Pancreas (tissue), 10 donors: ENCODE measurements around the gene LRAT. TPM values are rescaled to one million over a fixed set of nuclear protein-coding genes. Genes with fewer than 3 reads are reported as not detected.

ENCODE experiments used
- ATAC-seq, 4 donors: fragments of 200-7000 bp; cut with Tn5 transposase; one replicate each; pipeline versions ENCODE4 v1.8.0 to v1.9.1; 2020; ENCODE audit warnings: mild to moderate bottlenecking in 4 of 4, moderate library complexity in 4 of 4
- DNase-seq, 6 donors: peaks; one replicate each; pipeline ENCODE4 v3.0.0-alpha.2; 2020
- FAIRE-seq: peaks from 2 replicates; lab custom pipeline; 2012; peaks lifted over from hg19 to GRCh38; lab: Jason Lieb, UNC
- H3K27ac ChIP-seq, 4 donors: fragments of 200-600 bp; sonication (generic); 1 replicate in 3 of 4; 2 replicates in 1 of 4; pipeline versions ENCODE4 v1.5.0 to v1.8.0; 2020
- H3K27me3 ChIP-seq, 4 donors: fragments of 200-600 bp; one replicate each; pipeline ENCODE4 v1.8.0; 2021
- H3K36me3 ChIP-seq, 3 donors: fragments of 200-600 bp; sonication (generic) in 1 of 3; one replicate each; pipeline versions ENCODE4 v1.5.0 to v1.8.0; 2020 to 2021
- H3K4me1 ChIP-seq, 3 donors: fragments of 200-600 bp; one replicate each; pipeline ENCODE4 v1.8.0; 2021
- H3K4me3 ChIP-seq, 4 donors: fragments of 200-600 bp; sonication (generic) in 2 of 4; one replicate each; pipeline versions ENCODE4 v1.5.0 to v1.8.0; 2020 to 2021
- H3K9me3 ChIP-seq, 4 donors: fragments of 200-600 bp; one replicate each; pipeline ENCODE4 v1.8.0; 2021
- WGBS, 2 donors: extraction: QIAGEN DNeasy Blood & Tissue Kit; methylation state at CpG; one replicate each; pipeline ENCODE4 v1.1.7; 2013; 5-methylcytosine and 5-hydroxymethylcytosine counted together
- intact Hi-C, 3 donors: fragments of 100-400 bp; cut with DNase I; formaldehyde crosslinking; loops; one replicate each; pipeline versions ENCODE4 v1.11.1 to v1.14.2; 2022
- polyA plus RNA-seq, 2 donors: library from polyadenylated mRNA; stranded (reverse); fragments of 200-250 nt; gene quantifications; one replicate each; pipeline ENCODE4 v1.2.3, GENCODE V29; 2013
- total RNA-seq, 6 donors: library from RNA; stranded (reverse); fragmentation: NEBNext Ultra II Directional in 4 of 6; extraction: Animal tissue kit (Norgen Biotek cat#: 25700) in 4 of 6; gene quantifications; one replicate each; pipeline versions ENCODE4 v1.2.1 to v1.2.4, GENCODE V29; 2021 to 2023
- TF ChIP-seq, protein P1 (sequence below), 4 donors: fragments of 200-600 bp; sonication (generic) in 3 of 4; IDR thresholded peaks; one replicate each; pipeline versions ENCODE4 v1.5.0 to v1.8.0; 2021; ENCODE audit warnings: antibody characterized with exemption in 4 of 4
- donor health status: healthy with polysubstance abuse.
- donor health status: DM: no; HTN: no; CAD: no; lungs with moderate emphysema.
- donor health status: DM: no; HTN: no; CAD: no.
- donor health status: control.
- donor health status: control.
- donor health status: Bipolar disorder and iron deficiency.
- donor health status: DM: yes; HTN: yes; CAD: no.
- donor health status: DM: no; HTN: no; CAD: no.
- donor health status: DM: no; HTN: no; CAD: no.
- donor health status: DM: yes; HTN: yes; CAD: no.

LRAT gene
- total and polyA plus RNA-seq, 8 donors = 0.15 to 0.75 (median 0.48) TPM

- Histone ChIP-seq H3K27ac (no peak overlapping the region), H3K36me3 (no peaks in the 10 kb centered on the region), H3K9me3 (no peaks in the 10 kb centered on the region), H3K4me3 (no peak overlapping the region), H3K27me3 (no peaks in the 10 kb centered on the region), H3K4me1 (no peaks in the 10 kb centered on the region)
- intact Hi-C loops = no loop called here
- DNase-seq = no peak
- WGBS, 2 donors = 0 to 8% methylated on average over 1 of the region's 1 CpG
- no peak for ATAC-seq
- no peak for FAIRE-seq
- TF ChIP-seq, protein P1, sequence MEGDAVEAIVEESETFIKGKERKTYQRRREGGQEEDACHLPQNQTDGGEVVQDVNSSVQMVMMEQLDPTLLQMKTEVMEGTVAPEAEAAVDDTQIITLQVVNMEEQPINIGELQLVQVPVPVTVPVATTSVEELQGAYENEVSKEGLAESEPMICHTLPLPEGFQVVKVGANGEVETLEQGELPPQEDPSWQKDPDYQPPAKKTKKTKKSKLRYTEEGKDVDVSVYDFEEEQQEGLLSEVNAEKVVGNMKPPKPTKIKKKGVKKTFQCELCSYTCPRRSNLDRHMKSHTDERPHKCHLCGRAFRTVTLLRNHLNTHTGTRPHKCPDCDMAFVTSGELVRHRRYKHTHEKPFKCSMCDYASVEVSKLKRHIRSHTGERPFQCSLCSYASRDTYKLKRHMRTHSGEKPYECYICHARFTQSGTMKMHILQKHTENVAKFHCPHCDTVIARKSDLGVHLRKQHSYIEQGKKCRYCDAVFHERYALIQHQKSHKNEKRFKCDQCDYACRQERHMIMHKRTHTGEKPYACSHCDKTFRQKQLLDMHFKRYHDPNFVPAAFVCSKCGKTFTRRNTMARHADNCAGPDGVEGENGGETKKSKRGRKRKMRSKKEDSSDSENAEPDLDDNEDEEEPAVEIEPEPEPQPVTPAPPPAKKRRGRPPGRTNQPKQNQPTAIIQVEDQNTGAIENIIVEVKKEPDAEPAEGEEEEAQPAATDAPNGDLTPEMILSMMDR (IDR thresholded peaks at IDR 0.05) = no peak
Measured at GRCh38 chr4:154727540-154727939, 16.3 kb upstream of the LRAT start.

DNA sequence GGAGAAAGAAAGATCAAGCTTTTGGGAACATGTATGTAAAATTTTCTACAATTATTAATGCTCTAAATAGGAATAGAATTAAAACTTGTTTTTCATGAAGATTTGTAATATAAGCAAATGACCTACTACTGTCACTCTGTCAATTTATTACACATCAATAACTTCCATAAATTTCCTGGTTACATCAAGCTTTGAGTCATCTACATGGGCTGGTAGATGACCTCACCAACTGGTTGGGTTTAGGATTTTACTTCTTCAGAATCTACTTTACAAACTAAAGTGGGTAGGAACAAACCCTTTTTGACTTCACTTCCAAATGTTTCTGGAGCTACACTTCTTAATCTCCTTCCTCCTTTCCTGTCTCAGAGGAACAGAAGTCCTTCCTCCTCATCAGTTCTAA, 12.0 kb upstream of the LRAT start:
- no peaks in the 10 kb centered on the region for H3K36me3 ChIP-seq
- TF ChIP-seq, protein P1 (IDR thresholded peaks at IDR 0.05) = no peak
- ATAC-seq = no peak
- DNase-seq = no peak
- no peaks in the 10 kb centered on the region for H3K9me3 ChIP-seq
- peaks cover 0 to 7% (median 0%) of the 10 kb centered on the region in 4 donors for H3K27me3 ChIP-seq
- no peak overlapping the region for H3K4me3 ChIP-seq
- H3K4me1 ChIP-seq = no peaks in the 10 kb centered on the region
- intact Hi-C loops = no loop called here
- no peak overlapping the region for H3K27ac ChIP-seq
- no peak for FAIRE-seq

- ATAC-seq (no peak), FAIRE-seq (no peak), DNase-seq (no peak)
- Histone ChIP-seq H3K4me1 (no peaks in the 10 kb centered on the region), H3K27ac (no peak overlapping the region), H3K4me3 (no peak overlapping the region), H3K27me3 (peaks cover 0 to 7% (median 0%) of the 10 kb centered on the region in 4 donors), H3K9me3 (no peaks in the 10 kb centered on the region), H3K36me3 (no peaks in the 10 kb centered on the region)
- TF ChIP-seq, protein P1 (IDR thresholded peaks at IDR 0.05) = no peak
- intact Hi-C loops = no loop called here
- 86 to 91% methylated on average over 4 of the region's 4 CpGs for WGBS, 2 donors
Measured at GRCh38 chr4:154732669-154733068, 11.1 kb upstream of the LRAT start.

DNA sequence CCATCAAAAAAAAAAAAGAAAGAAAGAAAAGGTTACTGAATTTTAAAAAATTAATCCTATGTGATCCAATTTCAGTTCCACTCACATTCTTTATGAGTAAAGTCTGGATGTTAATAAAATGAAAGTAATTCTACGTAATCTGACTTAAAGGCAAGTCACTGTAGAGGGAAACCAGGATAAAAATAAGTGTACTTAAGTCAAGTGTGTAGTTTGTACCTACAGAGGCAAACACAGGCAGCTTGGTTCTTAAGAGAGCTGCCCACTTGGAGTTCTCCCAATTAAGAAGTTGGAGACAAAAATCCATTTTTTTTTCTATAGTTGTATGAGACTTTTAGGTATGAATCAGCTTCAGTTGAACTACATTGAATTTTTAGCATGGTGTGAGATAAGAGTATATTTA, 7.0 kb upstream of the LRAT start:
- Histone ChIP-seq H3K4me3 (no peak overlapping the region), H3K9me3 (no peaks in the 10 kb centered on the region), H3K27ac (no peak overlapping the region), H3K36me3 (no peaks in the 10 kb centered on the region), H3K27me3 (peaks cover 0 to 7% (median 0%) of the 10 kb centered on the region in 4 donors), H3K4me1 (no peaks in the 10 kb centered on the region)
- DNase-seq (no peak), FAIRE-seq (no peak), ATAC-seq (no peak)
- 40 to 90% methylated on average over 1 of the region's 1 CpG for WGBS, 2 donors
- intact Hi-C loops = no loop called here
- TF ChIP-seq, protein P1 (IDR thresholded peaks at IDR 0.05) = no peak

DNA sequence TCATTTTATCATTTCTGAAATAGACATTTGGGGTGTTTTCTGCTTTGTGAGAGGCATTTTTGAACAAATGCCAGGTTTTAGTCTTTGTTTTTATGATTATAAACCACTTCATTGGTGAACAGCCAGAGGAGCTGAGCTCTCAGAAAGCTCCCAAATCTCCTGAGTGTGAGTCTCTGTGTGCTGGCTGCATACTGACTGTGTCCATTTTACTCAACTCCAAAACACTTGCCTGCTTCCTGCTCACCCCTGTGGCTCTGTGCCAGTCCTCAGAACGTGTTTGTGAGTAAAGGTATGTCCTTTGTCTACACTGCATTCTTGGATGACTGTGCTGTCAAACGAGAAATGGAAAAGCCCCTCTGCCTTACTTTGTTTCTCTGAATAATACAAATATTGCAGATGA, 5.4 kb upstream of the LRAT start:
- ATAC-seq (no peak), DNase-seq (no peak), FAIRE-seq (no peak)
- TF ChIP-seq, protein P1 (IDR thresholded peaks at IDR 0.05) = no peak
- no peak overlapping the region for H3K4me3 ChIP-seq
- H3K4me1 ChIP-seq = peaks cover 0 to 7% (median 4%) of the 10 kb centered on the region in 3 donors
- no peak overlapping the region for H3K27ac ChIP-seq
- WGBS, 2 donors = 12 to 14% methylated on average over 2 of the region's 2 CpGs
- peaks cover 0 to 7% (median 0%) of the 10 kb centered on the region in 4 donors for H3K27me3 ChIP-seq
- H3K36me3 ChIP-seq = no peaks in the 10 kb centered on the region
- no peaks in the 10 kb centered on the region for H3K9me3 ChIP-seq
- intact Hi-C loops = no loop called here
